DMS 273 treated with DMSO at 0.1 percent for 48 hours (cell line): ENCODE results near the gene ZNF268.
"Not testable (repeated sequence)": the region's sequence is repeated elsewhere in the genome, so short reads cannot be mapped to it uniquely, and the experiment has no call there.

ENCODE experiments used
- DNase-seq: peaks from one replicate; lab custom pipeline; 2025; lab: John Stamatoyannopoulos, UW

Gene ZNF268

DNA sequence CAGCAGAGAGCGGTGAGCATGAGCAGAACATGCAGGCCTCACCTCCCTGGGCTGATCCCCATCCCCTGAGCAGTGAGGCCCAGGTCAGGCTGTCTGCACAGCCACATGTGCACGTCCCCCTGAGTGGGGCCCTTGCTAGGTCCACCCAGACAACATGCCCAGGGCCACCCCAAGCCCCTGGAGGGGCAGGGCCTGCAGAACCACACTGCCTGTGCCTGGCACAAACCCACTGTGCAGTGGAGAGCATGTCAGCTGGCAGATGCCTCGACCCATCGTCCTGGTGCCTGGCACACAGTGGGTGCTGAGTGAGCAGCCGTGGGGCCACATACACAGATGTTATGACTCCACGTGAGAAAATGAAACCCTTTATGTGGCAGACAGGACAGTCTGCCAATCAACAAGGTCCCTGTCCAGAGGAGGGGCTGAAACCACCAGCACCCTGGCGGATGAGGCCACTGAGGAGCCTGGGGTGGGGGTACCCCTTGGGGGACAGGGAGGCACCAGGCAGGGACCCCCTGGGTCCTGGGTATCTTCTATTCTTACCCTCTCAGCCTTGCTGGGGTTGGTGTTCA, 46.1 kb downstream of the ZNF268 start:
- DNase-seq: no peak

DNA sequence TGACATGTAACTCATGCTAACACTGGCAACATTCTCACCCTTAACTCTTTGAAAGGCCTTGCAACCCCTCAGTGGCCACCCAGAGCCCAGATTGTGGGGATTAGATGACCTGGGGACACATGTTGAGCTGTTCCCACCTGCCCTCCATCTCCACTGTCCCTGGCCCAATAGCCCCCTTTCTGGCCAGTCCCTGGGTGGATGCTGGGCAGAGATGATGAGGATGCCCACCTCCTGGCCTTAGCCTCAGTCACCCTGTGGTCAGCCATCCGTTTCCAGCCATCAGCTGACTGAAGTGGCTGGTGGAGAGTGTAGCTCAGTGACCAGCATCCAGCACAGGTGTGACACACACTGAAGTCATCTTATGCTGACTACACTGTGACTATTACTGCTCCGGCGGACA, 49.7 kb downstream of the ZNF268 start:
- DNase-seq: no peak

DNA sequence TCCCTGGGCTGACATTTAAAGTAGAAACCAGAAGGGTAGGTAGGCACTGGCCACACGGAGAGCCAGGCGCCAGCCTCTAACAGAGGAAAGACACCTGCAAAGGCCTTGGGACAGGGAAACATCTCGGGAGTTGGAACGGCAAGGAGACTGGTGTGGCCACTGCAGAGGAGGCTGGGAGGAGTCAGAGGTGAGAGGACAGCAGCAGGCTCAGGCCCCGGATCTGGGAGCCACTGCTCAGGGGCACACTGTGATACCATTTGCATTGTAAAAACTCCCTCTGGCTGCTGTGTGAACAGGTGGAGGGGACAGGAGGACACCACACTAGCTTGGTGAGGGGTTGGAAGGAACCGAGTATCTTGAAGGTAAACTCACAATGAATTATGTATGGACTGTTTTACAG, 51.7 kb downstream of the ZNF268 start:
- no peak for DNase-seq

DNA sequence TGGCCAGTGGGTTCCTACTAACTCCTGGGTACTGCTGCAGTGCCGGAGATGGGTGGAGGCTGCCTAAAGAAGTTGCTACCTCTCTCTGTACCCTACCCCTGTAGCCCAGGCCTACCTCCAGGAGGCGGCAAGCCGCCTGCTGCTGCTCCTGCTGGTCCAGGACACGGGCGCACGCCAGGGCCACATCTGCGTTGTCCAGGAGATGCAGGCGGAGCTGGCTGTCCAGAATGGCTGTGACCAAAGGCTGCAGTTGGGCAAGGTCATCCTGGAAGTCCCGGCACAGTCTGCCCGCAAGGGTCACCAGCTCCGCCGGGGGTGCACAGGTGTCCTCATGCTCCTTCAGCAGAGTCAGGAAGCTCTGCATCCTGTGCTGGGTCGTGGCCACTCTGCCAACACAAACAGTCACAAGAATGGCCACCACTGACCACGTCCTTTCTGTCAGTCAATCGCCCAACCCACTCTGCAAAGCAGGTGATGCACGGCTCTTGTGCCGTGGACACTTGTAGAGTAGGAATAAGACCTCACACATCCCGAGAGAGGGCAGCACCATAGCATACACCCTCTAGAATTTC, 52.8 kb downstream of the ZNF268 start:
- no peak for DNase-seq

DNA sequence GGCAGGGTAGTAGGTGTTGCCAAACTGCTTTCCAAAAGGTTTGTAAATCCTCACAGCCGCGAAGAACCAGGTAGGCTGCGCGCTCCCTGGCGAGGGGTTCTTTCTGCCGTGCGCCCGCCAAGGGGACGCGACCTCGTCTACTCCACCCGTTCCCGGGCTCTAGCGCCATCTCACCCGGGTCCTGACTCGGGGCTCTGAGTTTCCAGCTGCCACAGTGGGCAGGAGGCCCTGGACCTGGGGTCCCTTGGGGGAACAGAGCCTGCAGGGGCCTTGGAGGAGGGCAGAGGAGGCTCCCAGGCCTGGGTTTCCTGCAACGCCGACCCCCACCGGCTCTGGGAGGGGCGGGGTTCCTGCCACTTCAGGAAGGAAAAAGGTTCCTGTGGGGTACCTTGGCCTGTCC, 53.7 kb downstream of the ZNF268 start:
- no peak for DNase-seq

DNA sequence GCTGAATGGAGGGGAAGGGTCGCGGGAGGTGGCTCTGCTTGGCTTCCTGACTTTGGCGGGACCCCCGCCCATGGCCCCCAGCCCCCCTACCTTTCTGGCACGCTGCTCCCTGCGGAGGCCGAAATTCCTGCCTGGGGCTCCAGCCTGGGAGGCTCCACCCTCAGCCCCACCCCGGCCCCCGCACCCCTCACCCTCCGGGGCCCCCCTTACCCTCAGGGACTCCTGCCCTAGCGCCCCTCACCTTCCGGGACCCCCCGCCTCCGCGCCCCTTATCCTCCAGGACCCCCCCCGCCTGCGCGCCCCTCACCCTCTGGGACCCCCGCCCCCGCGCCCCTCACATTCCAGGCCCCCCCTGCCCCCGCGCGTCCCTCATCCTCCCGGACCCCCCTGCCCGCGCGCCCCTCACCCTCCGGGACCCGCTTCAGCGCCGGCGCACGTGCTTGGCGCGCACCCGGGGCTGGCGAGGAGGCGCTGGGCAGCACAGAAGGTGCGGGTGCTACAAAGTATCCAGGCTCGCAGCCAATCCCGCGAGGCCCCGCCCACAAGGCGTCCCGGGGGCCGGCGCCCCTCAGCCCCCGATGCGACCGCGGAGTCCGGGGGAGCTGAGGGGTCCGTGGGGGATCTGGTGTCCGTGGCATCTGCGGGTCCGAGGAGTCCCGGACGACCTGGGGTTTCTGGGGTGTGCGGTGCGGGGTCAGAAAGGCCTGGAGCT, 54.3 kb downstream of the ZNF268 start, which contains the start of gene ANHX:
ANHX (minus strand) TSS at position 477 of the 712 bp plus-strand sequence. CDS start 1,521 bp downstream, outside the sequence.
- DNase-seq: no peak

DNA sequence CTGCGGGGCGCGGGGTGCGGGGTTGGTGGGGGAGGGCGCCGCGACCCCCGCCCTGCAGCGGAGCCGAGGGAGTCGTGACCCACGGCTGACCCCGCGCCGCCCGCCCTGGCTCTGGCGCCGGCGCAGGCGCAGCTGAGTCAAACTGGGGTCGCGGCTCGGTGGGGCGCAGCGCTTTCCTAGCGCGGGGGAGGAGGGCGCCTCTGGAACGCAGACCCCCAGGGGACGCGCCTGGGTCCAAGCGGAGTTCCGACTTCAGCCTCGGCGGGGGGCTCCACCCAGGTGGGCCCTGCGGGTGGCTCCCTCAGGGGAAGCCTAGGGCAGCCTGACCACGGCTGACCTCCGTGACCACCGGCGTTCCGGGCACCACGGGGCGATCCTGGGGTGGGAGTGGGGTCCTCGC, 54.8 kb downstream of the ZNF268 start:
- no peak for DNase-seq

DNA sequence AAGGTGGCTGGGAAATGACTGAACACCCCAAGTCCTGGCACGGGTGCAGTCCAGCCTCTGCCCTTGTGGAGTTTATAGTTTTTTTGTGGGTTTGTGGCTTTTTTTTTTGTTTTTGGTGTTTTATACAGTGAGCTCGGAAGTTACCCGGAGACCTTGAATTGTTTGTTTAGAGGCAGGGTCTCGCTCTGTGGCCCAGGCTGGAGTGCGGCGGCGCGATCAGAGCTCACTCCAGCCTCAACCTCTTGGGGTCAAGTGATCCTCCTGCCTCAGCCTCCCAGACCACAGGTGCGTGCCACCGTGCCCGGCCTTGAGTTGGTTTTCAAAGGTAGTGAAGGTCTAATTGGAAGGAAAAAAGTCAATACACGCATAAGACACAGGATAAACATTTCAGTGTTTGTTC, 55.3 kb downstream of the ZNF268 start:
- DNase-seq: no peak

DNA sequence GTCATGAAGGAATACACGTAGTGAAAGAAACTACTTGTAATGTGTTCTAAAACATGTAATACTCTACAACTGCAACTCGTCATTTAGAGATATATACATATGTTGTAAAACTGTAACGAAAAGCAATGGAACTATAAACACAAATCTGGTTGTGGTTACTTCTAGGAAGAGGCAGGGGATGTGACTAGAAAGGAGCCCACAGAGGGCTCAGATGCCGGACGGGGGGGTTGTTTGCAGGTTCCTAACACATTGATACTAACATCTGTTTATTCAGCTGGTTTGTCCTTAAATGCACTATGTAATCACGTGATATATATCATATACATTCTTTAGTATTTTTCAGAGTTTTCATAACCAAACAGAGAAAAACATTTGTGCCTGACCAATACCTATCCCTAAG, 70.4 kb downstream of the ZNF268 start:
- no peak for DNase-seq

DNA sequence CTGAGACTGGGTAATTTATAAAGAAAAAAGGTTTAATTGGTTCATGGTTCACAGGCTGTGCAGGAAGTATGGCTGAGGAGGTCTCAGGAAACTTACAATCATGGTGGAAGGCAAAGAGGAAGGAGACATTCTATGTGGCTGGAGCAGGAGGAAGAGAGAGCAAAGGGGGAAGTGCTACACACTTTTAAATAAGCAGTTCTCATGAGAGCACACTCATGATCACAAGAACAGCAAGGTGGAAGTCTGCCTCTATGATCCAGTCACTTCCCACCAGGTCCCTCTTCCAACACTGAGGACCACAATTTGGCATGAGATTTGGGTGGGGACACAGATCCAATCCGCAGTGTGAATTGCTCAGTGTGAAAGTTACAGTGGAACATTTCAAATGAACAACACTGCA, 74.5 kb downstream of the ZNF268 start:
- not testable (repeated sequence) for DNase-seq

DNA sequence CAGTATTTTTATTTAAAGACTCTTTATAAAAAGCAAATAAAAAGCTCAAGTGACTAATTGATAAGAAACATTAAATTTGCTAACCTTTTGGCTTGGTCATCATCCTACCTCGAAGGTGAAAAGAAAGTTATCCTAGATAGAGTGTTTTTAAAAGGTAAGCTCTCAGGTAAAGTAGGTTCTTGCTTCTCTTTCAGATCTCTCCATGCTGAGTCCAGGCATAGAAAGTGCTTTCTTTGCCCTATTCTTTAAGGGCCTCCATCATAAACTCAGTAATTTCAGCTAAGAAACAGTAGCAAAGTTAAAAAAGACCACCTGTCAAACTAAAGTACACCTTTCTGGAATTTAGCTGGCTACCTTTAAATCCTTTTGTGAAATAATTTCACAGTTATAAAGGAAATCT, 75.0 kb downstream of the ZNF268 start:
- no peak for DNase-seq

DNA sequence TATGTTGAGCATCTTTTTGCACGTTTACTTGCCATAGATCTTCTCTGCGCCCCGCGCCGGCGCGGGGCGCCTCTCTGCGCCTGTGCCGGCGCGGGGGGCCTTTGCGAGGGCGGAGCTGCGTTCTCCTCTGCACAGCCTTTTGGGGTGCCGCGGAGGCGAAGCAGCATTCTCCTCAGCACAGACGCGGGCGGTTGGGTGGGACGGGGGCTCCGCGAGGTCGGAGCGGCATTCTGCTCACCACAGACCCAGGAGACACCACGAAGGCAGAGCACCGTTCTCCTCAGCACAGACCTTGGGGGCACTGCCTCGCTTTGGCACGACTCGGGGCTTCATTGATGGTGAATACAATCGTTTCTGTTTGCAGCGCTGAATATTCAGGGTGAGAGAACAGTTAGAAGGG, 82.9 kb downstream of the ZNF268 start:
- DNase-seq: no peak
